GM06990 (cell line): Measurements from ENCODE around the gene CRACDL.

Experiments used
- DNase-seq: peaks from one replicate; pipeline ENCODE4 v3.0.0-alpha.2; 2011; ENCODE audit not compliant: insufficient read length; ENCODE audit errors: extremely low read depth
- H3K27me3 ChIP-seq: replicated peaks from 2 replicates; pipeline ENCODE4 v1.6.0; 2011; ENCODE audit warnings: low read length; ENCODE audit not compliant: control insufficient read depth, insufficient read depth
- H3K36me3 ChIP-seq: 2 replicates; pipeline ENCODE4 v1.5.1; 2011; ENCODE audit warnings: low read length; ENCODE audit not compliant: control insufficient read depth, insufficient read depth
- H3K4me3 ChIP-seq: replicated peaks from 2 replicates; pipeline ENCODE4 v1.5.1; 2011; ENCODE audit warnings: low read depth, mild to moderate bottlenecking, control low read depth, low read length
- CTCF ChIP-seq: IDR thresholded peaks from 2 replicates; pipeline ENCODE4 v1.5.1; 2011; ENCODE audit warnings: low read length, control low read depth, mild to moderate bottlenecking, inconsistent platforms; ENCODE audit not compliant: insufficient read depth, poor library complexity, severe bottlenecking

Gene CRACDL

GRCh38 chr2:98804265-98804650 lies 131.8 kb downstream of the CRACDL start:
- Histone ChIP-seq H3K27me3 (peaks cover under 1% of the 10 kb centered on the region; the same call in 1 of the 2 replicates), H3K4me3 (no peak overlapping the region), H3K36me3 (no peaks in the 10 kb centered on the region)
- TF ChIP-seq CTCF, result no peak
- no peak for DNase-seq

- no peak for TF ChIP-seq CTCF
- H3K27me3 ChIP-seq, result peaks cover 1% of the 10 kb centered on the region; the same call in 1 of the 2 replicates
- no peak for DNase-seq
- H3K36me3 ChIP-seq, result no peaks in the 10 kb centered on the region
- no peak overlapping the region for H3K4me3 ChIP-seq
Observed at GRCh38 chr2:98803405-98804264, 132.4 kb downstream of the CRACDL start.

- TF ChIP-seq CTCF, result no peak
- H3K36me3 ChIP-seq, result no peaks in the 10 kb centered on the region
- no peak for DNase-seq
- no peak overlapping the region for H3K4me3 ChIP-seq
- peaks cover 1% of the 10 kb centered on the region; the same call in 1 of the 2 replicates for H3K27me3 ChIP-seq
Observed at GRCh38 chr2:98802344-98802743, 133.7 kb downstream of the CRACDL start.

GRCh38 chr2:98801921-98802321 lies 134.1 kb downstream of the CRACDL start:
- DNase-seq, result no peak
- Histone ChIP-seq H3K36me3 (no peaks in the 10 kb centered on the region), H3K4me3 (no peak overlapping the region), H3K27me3 (peaks cover 1% of the 10 kb centered on the region; the same call in 1 of the 2 replicates)
- no peak for TF ChIP-seq CTCF

- H3K4me3 ChIP-seq, result no peak overlapping the region
- no peak for DNase-seq
- H3K36me3 ChIP-seq, result no peaks in the 10 kb centered on the region
- TF ChIP-seq CTCF, result no peak
- H3K27me3 ChIP-seq, result peaks cover 1% of the 10 kb centered on the region; the same call in 1 of the 2 replicates
Observed at GRCh38 chr2:98801286-98801685, 134.7 kb downstream of the CRACDL start.
